HepG2 (cell line): Measurements from ENCODE around the gene NTMT1. TPM values are rescaled to one million over a fixed set of nuclear protein-coding genes. Genes with fewer than 3 reads are reported as not detected.

ENCODE experiments used
- ADNP ChIP-seq: sonication (generic); formaldehyde crosslinking; IDR thresholded peaks from 2 replicates; pipeline ENCODE4 v1.4.0; 2020; ENCODE audit warnings: missing genetic modification reagents
- EEA1 ChIP-seq: sonication (generic); formaldehyde crosslinking; IDR thresholded peaks from 2 replicates; pipeline ENCODE4 v1.5.1; 2020; ENCODE audit warnings: mild to moderate bottlenecking, missing genetic modification reagents, borderline replicate concordance
- FOXA3 ChIP-seq: IDR thresholded peaks from 2 replicates; pipeline ENCODE4 v1.6.1; 2016; ENCODE audit warnings: missing genetic modification reagents, missing compliant biosample characterization
- HOXA5 ChIP-seq: sonication (generic); formaldehyde crosslinking; IDR thresholded peaks from 2 replicates; pipeline ENCODE4 v1.4.0; 2020; ENCODE audit warnings: missing genetic modification reagents
- MED1 ChIP-seq: sonication (generic); formaldehyde crosslinking; IDR thresholded peaks from 2 replicates; pipeline ENCODE4 v1.4.0; 2020; ENCODE audit warnings: missing genetic modification reagents
- NFRKB ChIP-seq: fragments of 450-650 bp; IDR thresholded peaks from 2 replicates; pipeline ENCODE4 v1.6.1; 2017
- NKX3-1 ChIP-seq: sonication (generic); formaldehyde crosslinking; IDR thresholded peaks from 2 replicates; pipeline ENCODE4 v1.5.0; 2020; ENCODE audit warnings: missing genetic modification reagents
- POLR2A ChIP-seq, 2 experiments: IDR thresholded peaks; 2 replicates each; pipeline ENCODE4 v1.6.1; 2011; ENCODE audit warnings: low read depth in 2 of 2, low read length in 2 of 2, mild to moderate bottlenecking in 1 of 2, moderate library complexity in 1 of 2; ENCODE audit not compliant: insufficient read depth in 1 of 2
- SP140L ChIP-seq: sonication (generic); formaldehyde crosslinking; IDR thresholded peaks from 2 replicates; pipeline ENCODE4 v1.4.0; 2020; ENCODE audit warnings: missing genetic modification reagents, borderline replicate concordance
- SYNCRIP ChIP-seq: fragments of 200-400 bp; formaldehyde crosslinking; IDR thresholded peaks from 2 replicates; pipeline ENCODE4 v1.6.1; 2018; ENCODE audit warnings: mild to moderate bottlenecking, low read depth, low read length; ENCODE audit not compliant: insufficient read depth
- TOPORS ChIP-seq: sonication (generic); formaldehyde crosslinking; IDR thresholded peaks from 2 replicates; pipeline ENCODE4 v1.8.0; 2023; ENCODE audit warnings: mild to moderate bottlenecking, missing genetic modification reagents
- ZNF549 ChIP-seq: sonication (generic); formaldehyde crosslinking; IDR thresholded peaks from 2 replicates; pipeline ENCODE4 v1.5.0; 2020; ENCODE audit warnings: missing genetic modification reagents
- ZNF615 ChIP-seq: sonication (generic); formaldehyde crosslinking; IDR thresholded peaks from 2 replicates; pipeline ENCODE4 v1.5.0; 2020; ENCODE audit warnings: mild to moderate bottlenecking, missing genetic modification reagents, borderline replicate concordance
- polyA plus RNA-seq, 8 experiments: library from polyadenylated mRNA; depleted of rRNA in 3 of 8; stranded (reverse) in 7 of 8; unstranded in 1 of 8; fragments of >200 nt; fragmentation: Illumina TruSeq in 4 of 8; extraction: Trizol in 4 of 8; gene quantifications; 2 replicates each; pipeline versions ENCODE4 v1.2.1 to v1.2.3, GENCODE V29; 2011 to 2016; ENCODE audit warnings: low read depth in 4 of 8, missing spikeins in 1 of 8, mixed read lengths in 1 of 8; ENCODE audit not compliant: insufficient read depth in 1 of 8
- total RNA-seq, 5 experiments: library from RNA; depleted of rRNA; stranded (reverse); fragments of >200 nt; fragmentation: Illumina TruSeq; extraction: Trizol; gene quantifications; 2 replicates each; pipeline ENCODE4 v1.2.3, GENCODE V29; 2016; ENCODE audit warnings: low read depth in 1 of 5
- TF ChIP-seq, protein P1 (sequence below): sonication (generic); formaldehyde crosslinking; IDR thresholded peaks from 2 replicates; pipeline ENCODE4 v1.5.0; 2020; ENCODE audit warnings: missing genetic modification reagents
- TF ChIP-seq, protein P2 (sequence below): sonication (generic); formaldehyde crosslinking; IDR thresholded peaks from 2 replicates; pipeline ENCODE4 v1.8.0; 2022; ENCODE audit warnings: missing genetic modification reagents, mild to moderate bottlenecking, inconsistent platforms, borderline replicate concordance
- TF ChIP-seq, protein P3 (sequence below): sonication (generic); formaldehyde crosslinking; IDR thresholded peaks from 2 replicates; pipeline ENCODE4 v1.4.0; 2020; ENCODE audit warnings: missing genetic modification reagents
- TF ChIP-seq, protein P4 (sequence below), 2 experiments: fragments of 450-650 bp in 1 of 2; sonication (generic) in 1 of 2; formaldehyde crosslinking; IDR thresholded peaks; 2 replicates each; pipeline versions ENCODE4 v1.5.0 to v1.8.0; 2020 to 2022; ENCODE audit warnings: mild to moderate bottlenecking in 1 of 2, missing genetic modification reagents in 1 of 2
- TF ChIP-seq, protein P5 (sequence below): IDR thresholded peaks from 2 replicates; pipeline ENCODE4 v1.4.0; 2020; ENCODE audit warnings: mild to moderate bottlenecking, missing genetic modification reagents
- TF ChIP-seq, protein P6 (sequence below): sonication (generic); formaldehyde crosslinking; IDR thresholded peaks from 2 replicates; pipeline ENCODE4 v1.8.1; 2023; ENCODE audit warnings: mild to moderate bottlenecking, missing genetic modification reagents

The NTMT1 gene
- total and polyA plus RNA-seq, 2 of the 13 experiments (the other 11 are each of a cell fraction or from before 2014, with no cell fraction given), result 49.1 to 53.8 TPM

DNA sequence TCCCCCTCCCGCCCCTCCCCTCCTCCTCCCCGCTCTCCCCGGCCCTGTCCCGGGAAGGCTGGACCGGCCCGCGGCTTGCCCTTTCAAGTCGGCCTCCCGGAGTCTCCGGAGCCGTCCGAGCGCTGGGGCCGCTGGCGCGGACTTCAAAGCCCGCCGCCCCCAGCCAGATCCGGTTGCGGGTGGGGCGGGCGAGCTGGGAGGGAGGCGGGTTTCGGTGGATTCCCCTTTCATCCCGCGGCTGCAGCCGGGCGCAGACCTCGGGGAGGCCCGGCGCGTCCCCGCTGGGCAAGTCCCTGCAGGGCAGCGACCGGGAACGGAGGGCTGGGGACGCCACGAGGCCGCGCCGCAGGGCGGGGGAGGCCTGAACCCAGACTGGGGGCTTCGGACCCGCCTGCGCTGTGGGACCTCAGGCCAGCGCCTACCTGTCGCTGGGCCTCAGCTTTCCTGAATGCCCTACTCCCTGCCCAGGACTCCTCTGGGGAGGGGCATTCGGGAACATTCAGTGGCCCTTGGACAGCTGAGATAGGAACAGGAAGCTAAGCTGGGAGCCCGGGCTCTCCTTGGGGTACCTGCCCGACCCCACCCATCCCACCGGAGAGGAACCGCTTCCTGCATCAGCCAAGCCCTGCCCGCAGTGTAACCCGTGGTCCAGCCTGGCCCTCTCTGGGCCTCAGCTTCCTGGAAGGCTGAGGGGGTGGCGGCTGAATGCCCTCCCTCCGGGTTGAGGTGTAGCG is 28.4 kb upstream of the NTMT1 start (continued):
- TF ChIP-seq HOXA5 (CRISPR knock-in tag) (peak; percentile 84; the same call in 1 of the 2 replicates), NFRKB (no peak), EEA1 (CRISPR knock-in tag) (no peak), FOXA3 (CRISPR knock-in tag) (peak; percentile 86), ZNF615 (CRISPR knock-in tag) (no peak), SP140L (no peak), MED1 (CRISPR knock-in tag) (peak; percentile 97), POLR2A (IDR thresholded peaks at IDR 0.05; ENCODE audit: insufficient read depth in 1 of 2, low read depth in 2 of 2, low read length in 2 of 2) (peak; percentile 68 to 79), SYNCRIP (no peak), ZNF549 (CRISPR knock-in tag) (no peak), ADNP (CRISPR knock-in tag) (no peak), TOPORS (peak; percentile 73; the same call in 1 of the 2 replicates), NKX3-1 (CRISPR knock-in tag) (peak; percentile 40; the same call in 1 of the 2 replicates)
- TF ChIP-seq, protein P1, sequence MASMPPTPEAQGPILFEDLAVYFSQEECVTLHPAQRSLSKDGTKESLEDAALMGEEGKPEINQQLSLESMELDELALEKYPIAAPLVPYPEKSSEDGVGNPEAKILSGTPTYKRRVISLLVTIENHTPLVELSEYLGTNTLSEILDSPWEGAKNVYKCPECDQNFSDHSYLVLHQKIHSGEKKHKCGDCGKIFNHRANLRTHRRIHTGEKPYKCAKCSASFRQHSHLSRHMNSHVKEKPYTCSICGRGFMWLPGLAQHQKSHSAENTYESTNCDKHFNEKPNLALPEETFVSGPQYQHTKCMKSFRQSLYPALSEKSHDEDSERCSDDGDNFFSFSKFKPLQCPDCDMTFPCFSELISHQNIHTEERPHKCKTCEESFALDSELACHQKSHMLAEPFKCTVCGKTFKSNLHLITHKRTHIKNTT (CRISPR knock-in tag), result no peak
- TF ChIP-seq, protein P2, sequence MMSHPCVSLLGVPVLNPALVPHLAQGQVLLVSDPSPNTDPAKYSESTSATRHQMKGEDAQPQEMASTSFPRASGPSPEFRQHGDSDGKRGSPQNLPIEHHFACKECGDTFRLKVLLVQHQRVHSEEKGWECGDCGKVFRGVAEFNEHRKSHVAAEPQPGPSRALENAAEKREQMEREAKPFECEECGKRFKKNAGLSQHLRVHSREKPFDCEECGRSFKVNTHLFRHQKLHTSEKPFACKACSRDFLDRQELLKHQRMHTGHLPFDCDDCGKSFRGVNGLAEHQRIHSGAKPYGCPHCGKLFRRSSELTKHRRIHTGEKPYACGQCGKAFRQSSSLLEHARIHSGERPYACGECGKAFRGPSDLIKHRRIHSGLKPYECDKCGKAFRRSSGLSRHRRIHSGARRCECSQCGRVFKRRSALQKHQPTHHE (CRISPR knock-in tag), result no peak
- TF ChIP-seq, protein P3, sequence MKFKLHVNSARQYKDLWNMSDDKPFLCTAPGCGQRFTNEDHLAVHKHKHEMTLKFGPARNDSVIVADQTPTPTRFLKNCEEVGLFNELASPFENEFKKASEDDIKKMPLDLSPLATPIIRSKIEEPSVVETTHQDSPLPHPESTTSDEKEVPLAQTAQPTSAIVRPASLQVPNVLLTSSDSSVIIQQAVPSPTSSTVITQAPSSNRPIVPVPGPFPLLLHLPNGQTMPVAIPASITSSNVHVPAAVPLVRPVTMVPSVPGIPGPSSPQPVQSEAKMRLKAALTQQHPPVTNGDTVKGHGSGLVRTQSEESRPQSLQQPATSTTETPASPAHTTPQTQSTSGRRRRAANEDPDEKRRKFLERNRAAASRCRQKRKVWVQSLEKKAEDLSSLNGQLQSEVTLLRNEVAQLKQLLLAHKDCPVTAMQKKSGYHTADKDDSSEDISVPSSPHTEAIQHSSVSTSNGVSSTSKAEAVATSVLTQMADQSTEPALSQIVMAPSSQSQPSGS (CRISPR knock-in tag), result peak; percentile 56; the same call in 1 of the 2 replicates
- TF ChIP-seq, protein P4, sequence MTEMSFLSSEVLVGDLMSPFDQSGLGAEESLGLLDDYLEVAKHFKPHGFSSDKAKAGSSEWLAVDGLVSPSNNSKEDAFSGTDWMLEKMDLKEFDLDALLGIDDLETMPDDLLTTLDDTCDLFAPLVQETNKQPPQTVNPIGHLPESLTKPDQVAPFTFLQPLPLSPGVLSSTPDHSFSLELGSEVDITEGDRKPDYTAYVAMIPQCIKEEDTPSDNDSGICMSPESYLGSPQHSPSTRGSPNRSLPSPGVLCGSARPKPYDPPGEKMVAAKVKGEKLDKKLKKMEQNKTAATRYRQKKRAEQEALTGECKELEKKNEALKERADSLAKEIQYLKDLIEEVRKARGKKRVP (CRISPR knock-in tag; IDR thresholded peaks at IDR 0.05), result peak in 1 of 2 experiments; percentile 68; a peak in 2 of 4 replicates
- TF ChIP-seq, protein P5, sequence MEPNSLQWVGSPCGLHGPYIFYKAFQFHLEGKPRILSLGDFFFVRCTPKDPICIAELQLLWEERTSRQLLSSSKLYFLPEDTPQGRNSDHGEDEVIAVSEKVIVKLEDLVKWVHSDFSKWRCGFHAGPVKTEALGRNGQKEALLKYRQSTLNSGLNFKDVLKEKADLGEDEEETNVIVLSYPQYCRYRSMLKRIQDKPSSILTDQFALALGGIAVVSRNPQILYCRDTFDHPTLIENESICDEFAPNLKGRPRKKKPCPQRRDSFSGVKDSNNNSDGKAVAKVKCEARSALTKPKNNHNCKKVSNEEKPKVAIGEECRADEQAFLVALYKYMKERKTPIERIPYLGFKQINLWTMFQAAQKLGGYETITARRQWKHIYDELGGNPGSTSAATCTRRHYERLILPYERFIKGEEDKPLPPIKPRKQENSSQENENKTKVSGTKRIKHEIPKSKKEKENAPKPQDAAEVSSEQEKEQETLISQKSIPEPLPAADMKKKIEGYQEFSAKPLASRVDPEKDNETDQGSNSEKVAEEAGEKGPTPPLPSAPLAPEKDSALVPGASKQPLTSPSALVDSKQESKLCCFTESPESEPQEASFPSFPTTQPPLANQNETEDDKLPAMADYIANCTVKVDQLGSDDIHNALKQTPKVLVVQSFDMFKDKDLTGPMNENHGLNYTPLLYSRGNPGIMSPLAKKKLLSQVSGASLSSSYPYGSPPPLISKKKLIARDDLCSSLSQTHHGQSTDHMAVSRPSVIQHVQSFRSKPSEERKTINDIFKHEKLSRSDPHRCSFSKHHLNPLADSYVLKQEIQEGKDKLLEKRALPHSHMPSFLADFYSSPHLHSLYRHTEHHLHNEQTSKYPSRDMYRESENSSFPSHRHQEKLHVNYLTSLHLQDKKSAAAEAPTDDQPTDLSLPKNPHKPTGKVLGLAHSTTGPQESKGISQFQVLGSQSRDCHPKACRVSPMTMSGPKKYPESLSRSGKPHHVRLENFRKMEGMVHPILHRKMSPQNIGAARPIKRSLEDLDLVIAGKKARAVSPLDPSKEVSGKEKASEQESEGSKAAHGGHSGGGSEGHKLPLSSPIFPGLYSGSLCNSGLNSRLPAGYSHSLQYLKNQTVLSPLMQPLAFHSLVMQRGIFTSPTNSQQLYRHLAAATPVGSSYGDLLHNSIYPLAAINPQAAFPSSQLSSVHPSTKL (CRISPR knock-in tag), result peak; percentile 93
- TF ChIP-seq, protein P6, sequence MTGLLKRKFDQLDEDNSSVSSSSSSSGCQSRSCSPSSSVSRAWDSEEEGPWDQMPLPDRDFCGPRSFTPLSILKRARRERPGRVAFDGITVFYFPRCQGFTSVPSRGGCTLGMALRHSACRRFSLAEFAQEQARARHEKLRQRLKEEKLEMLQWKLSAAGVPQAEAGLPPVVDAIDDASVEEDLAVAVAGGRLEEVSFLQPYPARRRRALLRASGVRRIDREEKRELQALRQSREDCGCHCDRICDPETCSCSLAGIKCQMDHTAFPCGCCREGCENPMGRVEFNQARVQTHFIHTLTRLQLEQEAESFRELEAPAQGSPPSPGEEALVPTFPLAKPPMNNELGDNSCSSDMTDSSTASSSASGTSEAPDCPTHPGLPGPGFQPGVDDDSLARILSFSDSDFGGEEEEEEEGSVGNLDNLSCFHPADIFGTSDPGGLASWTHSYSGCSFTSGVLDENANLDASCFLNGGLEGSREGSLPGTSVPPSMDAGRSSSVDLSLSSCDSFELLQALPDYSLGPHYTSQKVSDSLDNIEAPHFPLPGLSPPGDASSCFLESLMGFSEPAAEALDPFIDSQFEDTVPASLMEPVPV (CRISPR knock-in tag), result peak; percentile 83; the same call in 1 of the 2 replicates
